Suprapubic skin (tissue), 4 donors: ENCODE results near the gene POLE.

Experiments used
- CTCF ChIP-seq, 2 donors: fragments of 200-600 bp in 1 of 2; fragments of 450-650 bp in 1 of 2; sonication (generic) in 1 of 2; IDR thresholded peaks; one replicate each; pipeline ENCODE4 v1.5.1; 2016 to 2019; ENCODE audit warnings: antibody characterized with exemption in 2 of 2, mild to moderate bottlenecking in 1 of 2, moderate library complexity in 1 of 2
- EP300 ChIP-seq: sonication (generic); formaldehyde crosslinking; IDR thresholded peaks from one replicate; pipeline ENCODE4 v1.6.1; 2017; ENCODE audit warnings: antibody characterized with exemption
- POLR2A ChIP-seq, 2 donors: fragments of 450-650 bp; IDR thresholded peaks; one replicate each; pipeline ENCODE4 v1.6.1; 2017; ENCODE audit warnings: antibody characterized with exemption in 2 of 2, mild to moderate bottlenecking in 2 of 2, moderate library complexity in 2 of 2
- POLR2AphosphoS5 ChIP-seq, 3 donors: sonication (generic); formaldehyde crosslinking; IDR thresholded peaks; one replicate each; pipeline ENCODE4 v1.6.1; 2017; ENCODE audit warnings: antibody characterized with exemption in 3 of 3

- TF ChIP-seq CTCF (IDR thresholded peaks at IDR 0.05) (no peak), POLR2A (IDR thresholded peaks at IDR 0.05) (no peak), POLR2AphosphoS5 (IDR thresholded peaks at IDR 0.05) (no peak), EP300 (no peak)
These were observed 21.3 kb downstream of the POLE start for GRCh38 chr12:132665794-132666193.
